Thyroid gland (tissue), 4 donors: Measurements from ENCODE around the gene MON2.

Experiments used
- CTCF ChIP-seq, 6 experiments: fragments of 200-600 bp in 3 of 6; fragments of 450-650 bp in 3 of 6; sonication (generic) in 3 of 6; IDR thresholded peaks; one replicate each; pipeline ENCODE4 v1.5.1; 2016 to 2019; ENCODE audit warnings: antibody characterized with exemption in 6 of 6, mild to moderate bottlenecking in 2 of 6, inconsistent platforms in 1 of 6, moderate library complexity in 1 of 6
- POLR2A ChIP-seq, 2 donors: fragments of 450-650 bp; IDR thresholded peaks; one replicate each; pipeline ENCODE4 v1.6.1; 2017; ENCODE audit warnings: antibody characterized with exemption in 2 of 2, mild to moderate bottlenecking in 2 of 2, moderate library complexity in 1 of 2

GRCh38 chr12:62517887-62518286 lies 51.3 kb downstream of the MON2 start:
- no peak for TF ChIP-seq CTCF (IDR thresholded peaks at IDR 0.05)
- TF ChIP-seq POLR2A (IDR thresholded peaks at IDR 0.05): no peak
